ENCODE data around the gene MAT2A. TPM values are rescaled to one million over a fixed set of nuclear protein-coding genes. Genes with fewer than 3 reads are reported as not detected.
"Not testable (repeated sequence)": the region's sequence is repeated elsewhere in the genome, so short reads cannot be mapped to it uniquely, and the experiment has no call there.

The MAT2A gene
- polyA plus RNA-seq, 1 donor (not counting 4 experiments of a cell fraction or from before 2014, with no cell fraction given): 353 TPM

GRCh38 chr2:85591563-85591962, 52.6 kb downstream of the MAT2A start:
- Histone ChIP-seq H3K36me3 (ENCODE audit: control insufficient read depth in 2 of 2, extremely low read depth in 1 of 2, insufficient read depth in 2 of 2, low read length in 2 of 2) (peaks cover 0 to 1% of the 10 kb centered on the region in 2 experiments), H2AFZ (ENCODE audit: control insufficient read depth, low read length) (no peak overlapping the region), H3K27ac (ENCODE audit: control insufficient read depth, insufficient read depth, low read length) (no peak overlapping the region), H3K9me1 (ENCODE audit: control insufficient read depth, extremely low read depth, insufficient read depth, low read length) (no peaks in the 10 kb centered on the region), H3K4me2 (ENCODE audit: control insufficient read depth, extremely low read depth, insufficient read depth, low read depth, low read length) (no peak overlapping the region), H3K9ac (ENCODE audit: control insufficient read depth, extremely low read depth, insufficient read depth, low read length) (no peak overlapping the region), H3K27me3 (ENCODE audit: control insufficient read depth, extremely low read depth, insufficient read depth, low read length) (no peaks in the 10 kb centered on the region), H4K20me1 (ENCODE audit: control insufficient read depth, extremely low read depth, insufficient read depth, low read length) (no peaks in the 10 kb centered on the region), H3K79me2 (ENCODE audit: control insufficient read depth, insufficient read depth, low read length) (peaks cover 10% of the 10 kb centered on the region), H3K4me3 (ENCODE audit: control insufficient read depth in 2 of 3, extremely low read depth in 1 of 3, insufficient read depth in 2 of 3, low read depth in 1 of 3, low read length in 3 of 3) (no peak overlapping the region), H3K4me1 (ENCODE audit: control insufficient read depth, extremely low read depth, insufficient read depth, low read length) (peaks cover 23% of the 10 kb centered on the region), H3K9me3 (ENCODE audit: control insufficient read depth, low read depth, low read length) (no peaks in the 10 kb centered on the region)
- no peak for FAIRE-seq
- dilution Hi-C loops (cut with MboI; ENCODE audit: extremely low pct_ligation_motif_present, low sequenced_read_pairs): no loop called here
- DNase-seq (ENCODE audit: low read depth, low spot score): no peak
- TF ChIP-seq CTCF (optimal IDR thresholded peaks at IDR 0.05 in 1 of 3, IDR thresholded peaks at IDR 0.05 in 1 of 3, conservative IDR thresholded peaks at IDR 0.05 in 1 of 3; ENCODE audit: extremely low read depth in 1 of 3, insufficient read depth in 2 of 3, low read length in 3 of 3) (no peak), EZH2 (IDR thresholded peaks at IDR 0.05; ENCODE audit: low read length) (no peak)

GRCh38 chr2:85592299-85592698, 53.3 kb downstream of the MAT2A start:
- Histone ChIP-seq H3K4me1 (ENCODE audit: control insufficient read depth, extremely low read depth, insufficient read depth, low read length) (peaks cover 24% of the 10 kb centered on the region), H3K79me2 (ENCODE audit: control insufficient read depth, insufficient read depth, low read length) (peaks cover 17% of the 10 kb centered on the region)
- H3K9me1 ChIP-seq (ENCODE audit: control insufficient read depth, extremely low read depth, insufficient read depth, low read length); DNase-seq (ENCODE audit: low read depth, low spot score); H3K36me3 ChIP-seq (ENCODE audit: control insufficient read depth in 2 of 2, extremely low read depth in 1 of 2, insufficient read depth in 2 of 2, low read length in 2 of 2); H3K27ac ChIP-seq (ENCODE audit: control insufficient read depth, insufficient read depth, low read length); FAIRE-seq; H3K4me2 ChIP-seq (ENCODE audit: control insufficient read depth, extremely low read depth, insufficient read depth, low read depth, low read length); H3K9me3 ChIP-seq (ENCODE audit: control insufficient read depth, low read depth, low read length); H3K9ac ChIP-seq (ENCODE audit: control insufficient read depth, extremely low read depth, insufficient read depth, low read length); H3K27me3 ChIP-seq (ENCODE audit: control insufficient read depth, extremely low read depth, insufficient read depth, low read length); H3K4me3 ChIP-seq (ENCODE audit: control insufficient read depth in 2 of 3, extremely low read depth in 1 of 3, insufficient read depth in 2 of 3, low read depth in 1 of 3, low read length in 3 of 3); H2AFZ ChIP-seq (ENCODE audit: control insufficient read depth, low read length); H4K20me1 ChIP-seq (ENCODE audit: control insufficient read depth, extremely low read depth, insufficient read depth, low read length); dilution Hi-C loops (cut with MboI; ENCODE audit: extremely low pct_ligation_motif_present, low sequenced_read_pairs): not testable (repeated sequence)

- H3K79me2 ChIP-seq (ENCODE audit: control insufficient read depth, insufficient read depth, low read length): peaks cover 19% of the 10 kb centered on the region
- H3K27me3 ChIP-seq (ENCODE audit: control insufficient read depth, extremely low read depth, insufficient read depth, low read length): no peaks in the 10 kb centered on the region
- H3K9me3 ChIP-seq (ENCODE audit: control insufficient read depth, low read depth, low read length): no peaks in the 10 kb centered on the region
- peaks cover 24% of the 10 kb centered on the region for H3K4me1 ChIP-seq (ENCODE audit: control insufficient read depth, extremely low read depth, insufficient read depth, low read length)
- FAIRE-seq (no peak), DNase-seq (ENCODE audit: low read depth, low spot score) (no peak)
- no peak overlapping the region for H2AFZ ChIP-seq (ENCODE audit: control insufficient read depth, low read length)
- no peak for TF ChIP-seq CTCF (optimal IDR thresholded peaks at IDR 0.05 in 1 of 3, IDR thresholded peaks at IDR 0.05 in 1 of 3, conservative IDR thresholded peaks at IDR 0.05 in 1 of 3; ENCODE audit: extremely low read depth in 1 of 3, insufficient read depth in 2 of 3, low read length in 3 of 3)
- no peak for TF ChIP-seq EZH2 (IDR thresholded peaks at IDR 0.05; ENCODE audit: low read length)
- H3K4me3 ChIP-seq (ENCODE audit: control insufficient read depth in 2 of 3, extremely low read depth in 1 of 3, insufficient read depth in 2 of 3, low read depth in 1 of 3, low read length in 3 of 3): no peak overlapping the region
- peaks cover 7 to 11% of the 10 kb centered on the region in 2 experiments for H3K36me3 ChIP-seq (ENCODE audit: control insufficient read depth in 2 of 2, extremely low read depth in 1 of 2, insufficient read depth in 2 of 2, low read length in 2 of 2)
- dilution Hi-C loops (cut with MboI; ENCODE audit: extremely low pct_ligation_motif_present, low sequenced_read_pairs): no loop called here
- H3K9me1 ChIP-seq (ENCODE audit: control insufficient read depth, extremely low read depth, insufficient read depth, low read length): no peaks in the 10 kb centered on the region
- no peak overlapping the region for H3K4me2 ChIP-seq (ENCODE audit: control insufficient read depth, extremely low read depth, insufficient read depth, low read depth, low read length)
- no peak overlapping the region for H3K9ac ChIP-seq (ENCODE audit: control insufficient read depth, extremely low read depth, insufficient read depth, low read length)
- H4K20me1 ChIP-seq (ENCODE audit: control insufficient read depth, extremely low read depth, insufficient read depth, low read length): no peaks in the 10 kb centered on the region
- no peak overlapping the region for H3K27ac ChIP-seq (ENCODE audit: control insufficient read depth, insufficient read depth, low read length)
Measured at GRCh38 chr2:85593023-85593422, 54.1 kb downstream of the MAT2A start.
